ENCODE data around the gene CARD8.

CARD8 gene

DNA sequence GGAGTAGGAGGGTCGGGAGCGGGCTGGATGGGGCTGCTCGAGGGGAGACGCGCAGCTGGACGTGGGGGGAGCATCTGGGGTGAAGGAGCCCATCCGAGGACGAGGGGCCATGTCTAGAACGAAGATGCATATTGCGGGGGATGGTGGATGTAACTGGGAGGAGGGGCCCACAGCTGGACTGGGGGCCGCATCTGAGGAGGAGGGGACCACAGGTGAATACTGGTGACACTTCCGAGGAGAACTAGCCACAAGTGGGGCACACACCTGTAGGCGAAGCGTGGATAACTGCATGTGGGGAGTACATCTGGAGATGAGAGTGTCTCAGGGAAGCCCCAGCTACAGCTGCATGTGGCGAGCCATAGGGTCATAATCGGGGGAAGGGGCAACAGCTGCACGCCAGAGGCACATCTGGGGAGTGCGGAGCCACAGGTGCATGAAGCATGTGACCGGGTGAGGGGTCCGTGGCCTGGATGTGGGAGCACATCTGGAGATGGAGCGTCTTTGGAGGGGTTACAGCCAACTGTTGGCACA, 84.8 kb downstream of the CARD8 start:
- DNase-seq (ENCODE audit: low read depth in 2 of 2): no peak

DNA sequence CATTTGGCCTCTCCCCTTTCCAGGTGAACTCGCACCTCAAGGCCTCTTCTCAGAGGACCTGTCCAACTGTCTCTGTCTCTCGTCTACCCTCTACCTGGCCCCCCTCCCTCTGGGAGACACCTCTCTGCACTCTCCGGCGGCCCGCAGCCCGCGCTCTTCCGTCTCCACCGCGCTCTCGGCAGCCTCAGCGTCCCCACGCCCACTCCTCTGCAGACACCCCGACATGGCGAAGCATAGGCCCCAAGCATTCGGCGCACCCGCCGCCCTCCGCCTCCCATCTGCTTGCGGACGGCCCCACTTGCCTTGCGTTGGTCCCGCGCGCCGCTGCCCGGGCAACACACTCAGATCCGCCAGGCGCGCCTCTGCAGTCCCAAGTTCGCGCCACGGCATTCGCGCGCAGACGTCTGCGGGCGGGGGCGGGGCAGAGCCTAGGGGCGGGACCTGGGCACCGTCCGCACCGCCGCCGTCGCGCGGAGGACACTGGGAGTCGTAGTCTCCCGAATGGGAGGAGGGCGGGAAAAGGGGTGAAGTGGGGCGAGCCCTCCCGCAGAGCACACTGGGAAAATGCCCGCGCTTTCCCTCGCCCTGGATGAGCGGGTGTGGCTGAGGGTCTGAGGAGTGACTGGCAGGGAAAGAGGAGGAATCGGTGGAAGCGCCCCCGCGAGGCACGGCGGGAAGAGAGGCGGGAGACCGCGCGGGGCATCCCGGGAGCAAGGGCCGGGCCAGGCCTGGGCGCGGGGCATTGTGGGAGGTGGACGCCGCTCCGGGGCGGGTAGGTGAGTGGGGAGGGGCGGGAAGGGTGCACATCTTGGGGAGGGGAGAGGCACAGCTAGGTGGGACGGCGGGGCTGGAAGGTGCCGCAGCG, 85.5 kb downstream of the CARD8 start, which contains the start of the genes LIG1 and ZSWIM9:
Gene LIG1, minus strand, starts transcription at position 406 of the 865 bp plus-strand sequence. CDS start 4,778 bp downstream, outside the sequence.
Gene ZSWIM9, plus strand, starts transcription at position 742 of the 865 bp plus-strand sequence. CDS start 1,123 bp downstream, outside the sequence.
- peak; percentile 94 to 95 for DNase-seq (ENCODE audit: low read depth in 2 of 2)

DNA sequence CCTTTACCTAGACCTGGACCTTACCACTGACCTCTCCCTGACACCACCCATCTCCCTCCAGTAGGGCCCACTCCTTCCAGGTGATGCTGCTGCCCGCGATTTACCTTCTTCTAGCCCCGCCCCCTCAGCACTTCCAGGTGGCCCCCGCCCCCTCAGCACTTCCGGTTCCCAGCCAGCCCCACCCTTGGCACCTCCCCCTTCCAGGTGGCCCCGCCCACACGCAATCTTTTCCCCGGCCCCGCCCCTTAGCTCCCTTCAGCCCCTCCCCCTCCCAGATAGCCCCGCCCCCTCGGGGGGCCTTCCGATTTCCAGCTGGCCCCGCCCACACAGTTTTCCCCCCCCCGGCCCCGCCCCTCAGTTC, 86.2 kb downstream of the CARD8 start:
- peak; percentile 12 to 31 for DNase-seq (ENCODE audit: low read depth in 2 of 2)

DNA sequence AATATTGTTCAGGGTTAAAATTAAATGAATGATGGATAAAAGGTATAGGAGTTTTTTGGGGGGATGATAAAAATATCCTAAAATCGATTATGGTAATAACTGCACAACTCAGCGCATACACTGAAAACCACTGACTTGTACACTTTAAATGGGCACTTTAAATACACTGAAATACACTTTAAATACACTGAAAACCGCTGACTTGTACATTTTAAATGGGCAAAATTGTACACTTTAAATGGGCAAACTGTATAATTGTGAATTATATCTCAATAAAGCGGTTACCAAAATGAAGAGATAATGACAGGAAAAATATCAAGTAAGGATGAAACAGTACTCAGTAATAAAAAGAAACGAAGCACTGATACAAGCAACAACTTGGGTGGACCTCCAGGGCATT, 87.0 kb downstream of the CARD8 start:
- DNase-seq (ENCODE audit: low read depth in 2 of 2): no peak

DNA sequence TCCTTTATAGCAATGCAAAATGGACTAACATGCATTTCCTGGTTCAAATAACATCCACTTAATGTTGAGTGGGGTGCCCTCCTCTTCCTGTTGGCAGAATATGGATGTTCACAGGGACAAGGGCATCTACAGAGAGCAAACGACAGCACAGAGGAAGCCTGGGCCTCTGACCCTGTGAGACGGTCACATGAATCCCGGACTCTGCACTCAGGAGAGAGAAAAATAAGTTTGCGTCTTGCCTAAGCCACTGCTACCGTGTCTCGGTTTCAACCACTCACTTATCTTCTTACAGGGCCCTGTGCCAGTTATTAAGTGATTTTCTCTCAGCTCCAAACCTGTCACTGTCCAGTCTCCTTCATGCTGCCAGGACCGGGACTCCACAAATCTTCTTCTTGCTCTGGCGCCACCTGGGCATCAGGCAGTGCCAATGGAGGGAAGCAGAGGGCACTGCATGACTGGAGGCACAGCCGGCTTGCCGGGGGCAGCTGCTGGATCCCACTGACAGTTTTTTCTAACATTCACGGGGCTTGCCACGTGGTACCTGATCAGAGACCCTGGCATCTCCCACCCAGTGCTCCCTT, 97.4 kb downstream of the CARD8 start:
- no peak for DNase-seq (ENCODE audit: low read depth in 2 of 2)

Measured in fibroblast of skin of left quadriceps (primary cell).